Kidney (tissue), 14 donors: ENCODE results near the gene MED28. TPM values are rescaled to one million over a fixed set of nuclear protein-coding genes. Genes with fewer than 3 reads are reported as not detected.

Source experiments
- DNase-seq, 5 donors: peaks; one replicate each; pipeline ENCODE4 v3.0.0-alpha.2; 2013 to 2020
- FAIRE-seq: peaks from 2 replicates; lab custom pipeline; 2012; peaks lifted over from hg19 to GRCh38; lab: Jason Lieb, UNC
- H3K27ac ChIP-seq, 2 donors: one replicate each; pipeline ENCODE4 v1.7.0; 2013; ENCODE audit warnings: low read depth in 2 of 2, low read length in 2 of 2, inconsistent platforms in 1 of 2
- H3K27me3 ChIP-seq: one replicate; pipeline ENCODE4 v1.7.1; 2013; ENCODE audit warnings: low read length, inconsistent platforms; ENCODE audit not compliant: control insufficient read depth, insufficient read depth
- H3K36me3 ChIP-seq, 3 donors: one replicate each; pipeline versions ENCODE4 v1.7.0 to v1.7.1; 2013; ENCODE audit warnings: low read length in 3 of 3, control low read depth in 1 of 3, inconsistent platforms in 1 of 3; ENCODE audit not compliant: insufficient read depth in 3 of 3, control insufficient read depth in 2 of 3
- H3K4me1 ChIP-seq, 3 donors: one replicate each; pipeline versions ENCODE4 v1.7.0 to v1.7.1; 2013; ENCODE audit warnings: low read length in 3 of 3, inconsistent platforms in 1 of 3, low read depth in 1 of 3; ENCODE audit not compliant: control insufficient read depth in 2 of 3, insufficient read depth in 2 of 3
- H3K4me3 ChIP-seq, 3 donors: one replicate each; pipeline versions ENCODE4 v1.7.0 to v1.8.1; 2013; ENCODE audit warnings: low read length in 3 of 3, control low read depth in 1 of 3, inconsistent platforms in 1 of 3
- H3K9ac ChIP-seq, 3 donors: one replicate each; pipeline versions ENCODE4 v1.7.0 to v1.7.1; 2013; ENCODE audit warnings: low read length in 3 of 3, control low read depth in 1 of 3, inconsistent platforms in 1 of 3
- H3K9me3 ChIP-seq, 3 donors: one replicate each; pipeline versions ENCODE4 v1.7.0 to v1.7.1; 2013; ENCODE audit warnings: low read length in 3 of 3, control low read depth in 1 of 3, inconsistent platforms in 1 of 3; ENCODE audit not compliant: control insufficient read depth in 2 of 3, insufficient read depth in 1 of 3
- CTCF ChIP-seq: IDR thresholded peaks from 3 replicates; pipeline ENCODE4 v1.5.1; 2012; ENCODE audit warnings: mild to moderate bottlenecking, moderate library complexity, borderline replicate concordance; ENCODE audit not compliant: insufficient read depth; ENCODE audit errors: extremely low read depth
- intact Hi-C: fragments of 100-400 bp; cut with DNase I; formaldehyde crosslinking; loops from one replicate; pipeline ENCODE4 v1.11.1; 2022
- polyA plus RNA-seq: library from polyadenylated mRNA; stranded (reverse); fragments of 350-450 nt; fragmentation: Illumina TruSeq; extraction: RNeasy Lipid Tissue Mini Kit (QIAGEN cat#74804); gene quantifications from one replicate; pipeline ENCODE4 v1.2.3, GENCODE V29; 2014; ENCODE audit warnings: low read depth, low replicate concordance; ENCODE audit not compliant: insufficient read depth
- total RNA-seq: library from RNA; stranded (reverse); fragmentation: NEBNext Ultra II Directional; extraction: Animal tissue kit (Norgen Biotek cat#: 25700); gene quantifications from one replicate; pipeline ENCODE4 v1.2.1, GENCODE V29; 2021
- donor health status: control.
- donor health status: control.
- donor health status: control.
- donor health status: control.
- donor health status: control.
- donor health status: DM: yes; HTN: yes; CAD: no.
- donor health status: Normal renal cell carcinoma (clear cell type).

The MED28 gene
- total and polyA plus RNA-seq, 2 donors from 2014 or later: 26.1 to 45.2 TPM

- no peaks in the 10 kb centered on the region for H3K9me3 ChIP-seq
- no peak for DNase-seq
- intact Hi-C loops: no loop called here
- H3K4me1 ChIP-seq: peaks cover 0 to 19% (median 6%) of the 10 kb centered on the region in 3 donors
- H3K36me3 ChIP-seq: peaks cover 10 to 49% (median 30%) of the 10 kb centered on the region in 3 donors
- no peak for FAIRE-seq
- no peak overlapping the region for H3K4me3 ChIP-seq
- H3K27me3 ChIP-seq: no peaks in the 10 kb centered on the region
- H3K27ac ChIP-seq: no peak overlapping the region
- H3K9ac ChIP-seq: no peak overlapping the region
- TF ChIP-seq CTCF: no peak
Measured at GRCh38 chr4:17619416-17620105, 5.1 kb downstream of the MED28 start.

- FAIRE-seq (no peak), DNase-seq (no peak)
- intact Hi-C loops: no loop called here
- H3K4me3 ChIP-seq: no peak overlapping the region
- H3K27ac ChIP-seq: no peak overlapping the region
- no peak for TF ChIP-seq CTCF
- peaks cover 17 to 77% (median 45%) of the 10 kb centered on the region in 3 donors for H3K36me3 ChIP-seq
- peaks cover 0 to 4% (median 0%) of the 10 kb centered on the region in 3 donors for H3K4me1 ChIP-seq
- H3K9me3 ChIP-seq: no peaks in the 10 kb centered on the region
- H3K9ac ChIP-seq: no peak overlapping the region
- no peaks in the 10 kb centered on the region for H3K27me3 ChIP-seq
Measured at GRCh38 chr4:17623451-17624001, 9.1 kb downstream of the MED28 start.

- Histone ChIP-seq H3K9ac (no peak overlapping the region), H3K27ac (no peak overlapping the region), H3K4me3 (no peak overlapping the region), H3K27me3 (no peaks in the 10 kb centered on the region), H3K9me3 (no peaks in the 10 kb centered on the region), H3K4me1 (no peaks in the 10 kb centered on the region), H3K36me3 (peaks cover 19 to 74% (median 50%) of the 10 kb centered on the region in 3 donors)
- FAIRE-seq (no peak), DNase-seq (no peak)
- intact Hi-C loops: no loop called here
- TF ChIP-seq CTCF: no peak
Measured at GRCh38 chr4:17624821-17625220, 10.4 kb downstream of the MED28 start.
